ENCODE results near the gene BIRC2.

- TF ChIP-seq CTCF (IDR thresholded peaks at IDR 0.05; ENCODE audit: low read depth, low read length, missing input control) (no peak), YY1 (IDR thresholded peaks at IDR 0.05) (no peak), JUND (IDR thresholded peaks at IDR 0.05) (no peak), ATF3 (IDR thresholded peaks at IDR 0.05) (no peak)
Measured at GRCh38 chr11:102401905-102402304, 54.9 kb downstream of the BIRC2 start.

Measured in liver (tissue), 3 donors.